ENCODE results near the gene ZMYND19. TPM values are rescaled to one million over a fixed set of nuclear protein-coding genes. Genes with fewer than 3 reads are reported as not detected.

ZMYND19 gene
- total RNA-seq, 1 donor from 2014 or later: 34.4 TPM

DNA sequence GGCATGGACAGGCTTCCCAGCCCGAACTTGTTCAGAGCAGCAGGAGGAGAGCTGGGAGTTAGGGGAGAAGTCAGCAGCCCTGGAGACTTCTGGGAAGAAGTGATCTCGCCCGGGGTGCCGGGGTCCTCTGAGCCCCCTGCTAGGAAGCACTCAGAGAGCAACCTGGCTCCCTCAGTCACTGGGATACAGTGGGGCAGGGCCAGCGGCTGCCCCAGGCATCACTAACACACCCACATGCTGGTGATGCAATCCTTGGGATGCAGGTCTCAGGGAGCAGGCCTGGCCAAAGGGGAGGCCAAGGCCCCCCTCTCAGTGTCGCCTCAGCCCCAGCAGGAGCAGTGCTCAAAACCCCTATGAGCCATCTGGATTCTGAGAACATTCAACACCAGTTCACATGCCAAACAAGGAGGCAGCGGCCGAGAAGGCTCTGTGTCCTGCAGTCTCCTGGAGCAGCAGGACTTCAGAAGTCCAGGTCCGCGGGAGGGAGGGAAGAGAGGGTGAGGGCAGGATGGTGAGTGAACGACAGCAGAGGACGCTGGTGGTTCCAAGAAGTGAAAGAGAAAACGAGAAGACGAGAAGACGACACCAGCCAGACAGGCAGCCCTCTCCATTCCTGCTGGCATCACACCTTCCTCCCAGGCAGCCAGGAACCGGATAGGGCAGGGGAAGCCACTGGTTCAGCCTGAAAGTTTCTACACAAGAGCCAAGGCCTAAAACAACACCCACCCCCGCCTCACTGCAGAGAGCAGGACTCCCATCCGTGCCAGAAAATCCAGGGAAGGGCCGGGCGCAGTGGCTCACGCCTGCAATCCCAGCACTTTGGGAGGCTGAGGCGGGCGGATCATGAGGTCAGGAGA, 42.4 kb downstream of the ZMYND19 start:
- H3K4me3 ChIP-seq: no peak overlapping the region
- Mint-ChIP-seq H3K9me3 (peaks cover 12% of the 10 kb centered on the region), H3K27ac (no peak overlapping the region), H3K36me3 (peaks cover 12% of the 10 kb centered on the region), H3K4me3 (no peak overlapping the region), H3K4me1 (peaks cover 17% of the 10 kb centered on the region), H3K27me3 (ENCODE audit: insufficient read depth, low read depth) (peaks cover 20% of the 10 kb centered on the region)
- H3K36me3 ChIP-seq: no peaks in the 10 kb centered on the region
- DNase-seq (ENCODE audit: low spot score): no peak
- H3K27me3 ChIP-seq: no peaks in the 10 kb centered on the region
- H3K9ac ChIP-seq: no peak overlapping the region
- H3K9me3 ChIP-seq (ENCODE audit: low read depth): peaks cover 6% of the 10 kb centered on the region
- no peak overlapping the region for H3K4me2 ChIP-seq
- peaks cover 24% of the 10 kb centered on the region for H3F3A ChIP-seq (ENCODE audit: low read depth)
- H3K27ac ChIP-seq: no peak overlapping the region
- H3K4me1 ChIP-seq: no peaks in the 10 kb centered on the region
- no peak overlapping the region for H2AFZ ChIP-seq (replicated peaks)
- TF ChIP-seq EZH2 (IDR thresholded peaks at IDR 0.05) (no peak), EZH2phosphoT487 (IDR thresholded peaks at IDR 0.05) (no peak)
- TF ChIP-seq, protein P1, sequence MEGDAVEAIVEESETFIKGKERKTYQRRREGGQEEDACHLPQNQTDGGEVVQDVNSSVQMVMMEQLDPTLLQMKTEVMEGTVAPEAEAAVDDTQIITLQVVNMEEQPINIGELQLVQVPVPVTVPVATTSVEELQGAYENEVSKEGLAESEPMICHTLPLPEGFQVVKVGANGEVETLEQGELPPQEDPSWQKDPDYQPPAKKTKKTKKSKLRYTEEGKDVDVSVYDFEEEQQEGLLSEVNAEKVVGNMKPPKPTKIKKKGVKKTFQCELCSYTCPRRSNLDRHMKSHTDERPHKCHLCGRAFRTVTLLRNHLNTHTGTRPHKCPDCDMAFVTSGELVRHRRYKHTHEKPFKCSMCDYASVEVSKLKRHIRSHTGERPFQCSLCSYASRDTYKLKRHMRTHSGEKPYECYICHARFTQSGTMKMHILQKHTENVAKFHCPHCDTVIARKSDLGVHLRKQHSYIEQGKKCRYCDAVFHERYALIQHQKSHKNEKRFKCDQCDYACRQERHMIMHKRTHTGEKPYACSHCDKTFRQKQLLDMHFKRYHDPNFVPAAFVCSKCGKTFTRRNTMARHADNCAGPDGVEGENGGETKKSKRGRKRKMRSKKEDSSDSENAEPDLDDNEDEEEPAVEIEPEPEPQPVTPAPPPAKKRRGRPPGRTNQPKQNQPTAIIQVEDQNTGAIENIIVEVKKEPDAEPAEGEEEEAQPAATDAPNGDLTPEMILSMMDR (IDR thresholded peaks at IDR 0.05): no peak
- no peaks in the 10 kb centered on the region for H3K79me2 ChIP-seq (ENCODE audit: low read depth)
- peaks cover 10% of the 10 kb centered on the region for H4K20me1 ChIP-seq (ENCODE audit: low read depth)

DNA sequence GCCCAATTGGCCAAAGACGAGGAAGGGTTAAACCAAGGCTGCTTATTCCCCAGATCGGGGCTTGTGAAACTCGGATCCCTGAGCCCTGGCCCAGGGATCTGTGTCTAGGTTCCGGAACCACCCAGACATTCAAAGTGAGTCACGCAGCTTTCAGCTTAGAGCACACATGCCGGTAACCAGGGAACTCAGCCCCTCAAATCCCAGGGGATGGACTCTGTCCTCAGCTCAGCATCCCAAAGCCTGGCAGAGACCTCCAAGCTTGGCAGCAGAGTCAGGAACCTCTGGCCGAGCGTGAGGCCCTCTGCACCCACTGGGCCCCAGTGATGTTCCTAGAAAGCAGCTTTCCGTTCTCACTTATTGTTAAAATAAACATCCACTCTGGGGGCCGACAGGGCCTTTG, 45.2 kb downstream of the ZMYND19 start:
- peaks cover 12% of the 10 kb centered on the region for H3K9me3 Mint-ChIP-seq
- no peak overlapping the region for H2AFZ ChIP-seq (replicated peaks)
- peaks cover 6% of the 10 kb centered on the region for H3K9me3 ChIP-seq (ENCODE audit: low read depth)
- peaks cover 12% of the 10 kb centered on the region for H3K27me3 Mint-ChIP-seq (ENCODE audit: insufficient read depth, low read depth)
- H3K4me1 ChIP-seq: no peaks in the 10 kb centered on the region
- TF ChIP-seq EZH2 (IDR thresholded peaks at IDR 0.05): no peak
- no peak for TF ChIP-seq EZH2phosphoT487 (IDR thresholded peaks at IDR 0.05)
- TF ChIP-seq, protein P1 (IDR thresholded peaks at IDR 0.05): no peak
- H3K36me3 ChIP-seq: no peaks in the 10 kb centered on the region
- H3K36me3 Mint-ChIP-seq: peaks cover 12% of the 10 kb centered on the region
- H3K27ac Mint-ChIP-seq: no peak overlapping the region
- H3K9ac ChIP-seq: no peak overlapping the region
- no peak overlapping the region for H3K4me3 Mint-ChIP-seq
- no peak overlapping the region for H3K4me2 ChIP-seq
- no peaks in the 10 kb centered on the region for H3K79me2 ChIP-seq (ENCODE audit: low read depth)
- H3K27ac ChIP-seq: no peak overlapping the region
- no peaks in the 10 kb centered on the region for H4K20me1 ChIP-seq (ENCODE audit: low read depth)
- H3K4me3 ChIP-seq: no peak overlapping the region
- peaks cover 5% of the 10 kb centered on the region for H3F3A ChIP-seq (ENCODE audit: low read depth)
- DNase-seq (ENCODE audit: low spot score): no peak
- H3K4me1 Mint-ChIP-seq: peaks cover 24% of the 10 kb centered on the region
- no peaks in the 10 kb centered on the region for H3K27me3 ChIP-seq

- Histone ChIP-seq H3K4me3 (no peak overlapping the region), H3K4me1 (no peaks in the 10 kb centered on the region), H3F3A (ENCODE audit: low read depth) (no peaks in the 10 kb centered on the region), H3K27ac (no peak overlapping the region), H3K27me3 (no peaks in the 10 kb centered on the region), H3K36me3 (no peaks in the 10 kb centered on the region), H2AFZ (replicated peaks) (no peak overlapping the region), H3K79me2 (ENCODE audit: low read depth) (no peaks in the 10 kb centered on the region), H3K9me3 (ENCODE audit: low read depth) (peaks cover 6% of the 10 kb centered on the region), H4K20me1 (ENCODE audit: low read depth) (no peaks in the 10 kb centered on the region), H3K4me2 (no peak overlapping the region), H3K9ac (no peak overlapping the region)
- no peak for DNase-seq (ENCODE audit: low spot score)
- H3K9me3 Mint-ChIP-seq: peaks cover 12% of the 10 kb centered on the region
- H3K4me3 Mint-ChIP-seq: peak overlapping the region; percentile 39
- H3K27ac Mint-ChIP-seq: peak overlapping the region; percentile 81
- peaks cover 11% of the 10 kb centered on the region for H3K27me3 Mint-ChIP-seq (ENCODE audit: insufficient read depth, low read depth)
- H3K4me1 Mint-ChIP-seq: peaks cover 17% of the 10 kb centered on the region
- TF ChIP-seq, protein P1 (IDR thresholded peaks at IDR 0.05): no peak
- no peak for TF ChIP-seq EZH2 (IDR thresholded peaks at IDR 0.05)
- TF ChIP-seq EZH2phosphoT487 (IDR thresholded peaks at IDR 0.05): no peak
- H3K36me3 Mint-ChIP-seq: peaks cover 12% of the 10 kb centered on the region
Observed at GRCh38 chr9:137544176-137544760, 46.0 kb downstream of the ZMYND19 start.
